ENCODE results near the gene STATH.
"Not testable (repeated sequence)": the region's sequence is repeated elsewhere in the genome, so short reads cannot be mapped to it uniquely, and the experiment has no call there.

STATH gene

DNA sequence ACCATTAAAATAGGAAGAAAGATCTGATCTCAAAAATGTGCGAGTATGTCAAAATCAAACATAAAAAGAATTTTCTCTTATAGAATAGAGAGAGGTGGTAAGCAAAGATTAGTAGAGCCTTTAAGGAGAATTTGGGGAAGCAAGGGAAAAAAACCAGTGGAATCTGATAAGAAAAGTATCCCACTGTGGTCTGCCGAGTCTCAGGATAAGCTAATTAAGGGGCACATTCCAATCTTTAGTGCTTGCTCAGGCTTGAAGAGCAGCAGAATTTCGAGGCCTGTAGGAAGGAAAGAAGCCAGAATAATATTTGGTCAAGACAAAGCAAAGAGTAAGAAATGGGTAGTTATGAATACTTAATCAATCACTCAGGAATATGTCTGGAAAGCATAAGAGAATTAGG is 13.0 kb downstream of the STATH start:
- TF ChIP-seq ZFX (IDR thresholded peaks at IDR 0.05; ENCODE audit: borderline replicate concordance) = no peak
- TF ChIP-seq, protein P1, sequence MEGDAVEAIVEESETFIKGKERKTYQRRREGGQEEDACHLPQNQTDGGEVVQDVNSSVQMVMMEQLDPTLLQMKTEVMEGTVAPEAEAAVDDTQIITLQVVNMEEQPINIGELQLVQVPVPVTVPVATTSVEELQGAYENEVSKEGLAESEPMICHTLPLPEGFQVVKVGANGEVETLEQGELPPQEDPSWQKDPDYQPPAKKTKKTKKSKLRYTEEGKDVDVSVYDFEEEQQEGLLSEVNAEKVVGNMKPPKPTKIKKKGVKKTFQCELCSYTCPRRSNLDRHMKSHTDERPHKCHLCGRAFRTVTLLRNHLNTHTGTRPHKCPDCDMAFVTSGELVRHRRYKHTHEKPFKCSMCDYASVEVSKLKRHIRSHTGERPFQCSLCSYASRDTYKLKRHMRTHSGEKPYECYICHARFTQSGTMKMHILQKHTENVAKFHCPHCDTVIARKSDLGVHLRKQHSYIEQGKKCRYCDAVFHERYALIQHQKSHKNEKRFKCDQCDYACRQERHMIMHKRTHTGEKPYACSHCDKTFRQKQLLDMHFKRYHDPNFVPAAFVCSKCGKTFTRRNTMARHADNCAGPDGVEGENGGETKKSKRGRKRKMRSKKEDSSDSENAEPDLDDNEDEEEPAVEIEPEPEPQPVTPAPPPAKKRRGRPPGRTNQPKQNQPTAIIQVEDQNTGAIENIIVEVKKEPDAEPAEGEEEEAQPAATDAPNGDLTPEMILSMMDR (IDR thresholded peaks at IDR 0.05) = no peak
- no peak overlapping the region for H3K27ac ChIP-seq

DNA sequence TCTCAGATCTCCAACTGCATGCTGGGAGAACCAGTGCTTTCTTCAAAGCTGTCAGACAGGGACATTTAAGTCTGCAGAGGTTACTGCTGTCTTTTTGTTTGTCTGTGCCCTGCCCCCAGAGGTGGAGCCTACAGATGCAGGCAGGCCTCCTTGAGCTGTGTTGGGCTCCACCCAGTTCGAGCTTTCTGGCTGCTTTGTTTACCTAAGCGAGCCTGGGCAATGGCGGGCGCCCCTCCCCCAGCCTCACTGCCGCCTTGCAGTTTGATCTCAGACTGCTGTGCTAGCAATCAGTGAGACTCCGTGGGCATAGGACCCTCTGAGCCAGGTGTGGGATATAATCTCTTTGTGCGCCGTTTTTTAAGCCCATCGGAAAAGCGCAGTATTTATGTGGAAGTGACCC is 23.2 kb downstream of the STATH start:
- not testable (repeated sequence) for H3K27ac ChIP-seq

DNA sequence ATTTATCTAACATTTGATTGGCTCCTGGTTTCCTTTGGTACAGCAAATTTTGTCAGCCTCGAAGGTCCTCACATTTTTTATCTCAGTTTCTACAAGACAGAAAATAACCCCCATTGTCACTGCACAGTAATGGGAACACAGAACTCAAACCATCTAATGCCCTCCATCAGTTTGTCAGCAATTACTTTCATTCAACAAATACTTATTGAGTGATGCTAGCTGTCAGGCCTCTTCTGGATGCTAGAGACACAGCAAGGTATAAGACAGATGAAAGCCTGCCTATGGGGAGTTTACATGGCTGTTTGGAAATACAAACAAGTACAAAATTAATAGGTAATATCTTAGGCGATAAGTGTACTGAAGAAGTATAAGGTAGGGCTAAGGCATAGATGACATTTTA is 27.5 kb downstream of the STATH start:
- H3K27ac ChIP-seq = no peak overlapping the region
- no peak for TF ChIP-seq ZFX (IDR thresholded peaks at IDR 0.05; ENCODE audit: borderline replicate concordance)
- TF ChIP-seq, protein P1 (IDR thresholded peaks at IDR 0.05) = no peak

DNA sequence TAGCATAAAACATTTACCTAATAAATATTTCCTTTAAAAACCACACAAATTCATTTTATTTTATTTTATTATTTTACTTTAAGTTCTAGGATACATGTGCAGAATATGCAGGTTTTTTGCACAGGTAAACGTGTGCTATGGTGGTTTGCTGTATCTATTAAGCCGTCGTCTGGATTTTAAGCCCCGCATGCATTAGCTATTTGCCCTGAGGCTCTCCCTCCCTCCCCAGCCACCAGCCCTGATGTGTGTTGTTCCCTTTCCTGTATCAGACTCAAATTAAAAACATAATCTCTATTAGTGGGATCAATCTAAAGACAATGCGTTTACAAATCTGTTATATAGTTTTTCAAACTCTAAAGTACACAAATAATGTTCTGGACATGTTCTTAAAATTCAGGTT is 31.2 kb downstream of the STATH start:
- TF ChIP-seq, protein P1 (IDR thresholded peaks at IDR 0.05) = no peak
- no peak for TF ChIP-seq ZFX (IDR thresholded peaks at IDR 0.05; ENCODE audit: borderline replicate concordance)
- H3K27ac ChIP-seq = no peak overlapping the region

DNA sequence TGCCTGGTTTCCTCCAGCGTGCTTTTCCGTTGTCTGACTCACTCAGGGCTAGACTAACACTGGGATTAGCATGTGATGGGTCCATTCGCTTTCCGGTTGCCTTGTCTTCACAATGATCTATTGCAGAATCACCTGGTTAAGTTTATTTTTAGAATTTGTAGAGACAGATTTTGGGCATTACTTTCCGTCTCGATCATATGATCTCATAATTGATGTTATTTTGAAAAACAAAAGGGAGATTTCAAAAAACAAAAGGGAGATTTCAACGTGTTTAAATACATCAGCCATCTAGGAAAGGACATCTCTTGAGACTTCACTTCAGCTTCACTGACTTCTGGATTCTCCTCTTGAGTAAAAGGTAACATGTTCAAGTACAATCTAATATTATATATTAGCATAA is 32.4 kb downstream of the STATH start, which contains the start of gene HTN3:
TSS of gene HTN3 (plus strand) at position 301 of the 400 bp plus-strand sequence. CDS start 2,282 bp downstream, outside the sequence.
- not testable (repeated sequence) for H3K27ac ChIP-seq

DNA sequence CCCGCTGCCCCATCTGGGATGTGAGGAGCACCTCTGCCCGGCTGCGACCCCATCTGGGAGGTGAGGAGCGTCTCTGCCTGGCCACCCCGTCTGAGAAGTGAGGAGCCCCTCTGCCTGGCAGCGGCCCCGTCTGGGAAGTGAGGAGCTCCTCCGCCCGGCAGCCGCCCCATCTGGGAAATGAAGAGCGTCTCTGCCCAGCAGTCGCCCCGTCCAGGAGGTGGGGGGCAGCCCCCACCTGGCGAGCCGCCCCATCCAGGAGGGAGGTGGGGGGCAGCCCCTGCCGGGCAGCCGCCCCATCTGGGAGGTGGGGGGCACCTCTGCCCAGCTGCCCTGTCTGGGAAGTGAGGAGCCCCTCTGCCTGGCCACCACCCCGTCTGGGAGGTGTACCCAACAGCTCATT is 41.8 kb downstream of the STATH start:
- H3K27ac ChIP-seq = not testable (repeated sequence)

DNA sequence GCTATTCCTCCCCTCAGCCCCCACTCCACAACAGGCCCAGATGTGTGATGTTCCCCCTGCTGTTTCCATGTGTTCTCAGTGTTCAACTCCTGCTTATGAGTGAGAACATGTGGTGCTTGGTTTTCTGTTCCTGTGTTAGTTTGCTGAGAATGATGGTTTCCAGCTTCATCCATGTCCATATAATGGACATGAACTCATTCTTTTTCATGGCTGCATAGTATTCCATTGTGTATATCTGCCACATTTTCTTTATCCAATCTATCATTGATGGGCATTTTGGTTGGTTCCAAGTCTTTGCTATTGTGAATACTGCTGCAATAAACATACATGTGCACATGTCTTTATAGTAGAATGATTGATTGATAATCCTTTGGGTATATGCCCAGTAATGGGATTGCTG is 44.2 kb downstream of the STATH start:
- not testable (repeated sequence) for H3K27ac ChIP-seq

DNA sequence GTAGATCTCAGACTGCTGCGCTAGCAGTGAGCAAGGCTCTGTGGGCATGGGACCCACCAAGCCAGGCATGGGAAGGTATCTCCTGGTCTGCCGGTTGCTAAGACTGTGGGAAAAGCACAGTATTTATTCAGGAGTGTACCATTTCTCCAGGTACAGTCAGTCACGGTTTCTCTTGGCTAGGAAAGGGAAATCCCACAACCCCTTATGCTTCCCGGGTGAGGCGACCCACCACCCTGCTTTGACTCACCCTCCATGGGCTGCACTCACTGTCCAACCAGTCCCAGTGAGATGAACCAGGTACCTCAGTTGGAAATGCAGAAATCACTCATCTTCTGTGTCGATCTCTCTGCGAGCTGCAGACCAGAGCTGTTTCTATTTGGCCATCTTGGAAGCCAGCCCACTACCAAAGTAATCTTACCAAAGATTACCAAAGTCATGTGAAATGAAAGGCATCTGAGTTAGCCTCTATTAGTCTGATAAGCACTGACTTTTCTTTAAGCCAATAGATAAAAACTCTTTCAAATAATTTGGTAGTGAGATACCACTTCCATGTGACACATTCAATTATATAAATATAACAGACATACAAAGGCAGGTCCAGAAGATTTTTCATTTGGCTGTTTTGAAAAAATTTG is 46.0 kb downstream of the STATH start:
- H3K27ac ChIP-seq = no peak overlapping the region
- TF ChIP-seq, protein P1 (IDR thresholded peaks at IDR 0.05) = no peak
- TF ChIP-seq ZFX (IDR thresholded peaks at IDR 0.05; ENCODE audit: borderline replicate concordance) = no peak

DNA sequence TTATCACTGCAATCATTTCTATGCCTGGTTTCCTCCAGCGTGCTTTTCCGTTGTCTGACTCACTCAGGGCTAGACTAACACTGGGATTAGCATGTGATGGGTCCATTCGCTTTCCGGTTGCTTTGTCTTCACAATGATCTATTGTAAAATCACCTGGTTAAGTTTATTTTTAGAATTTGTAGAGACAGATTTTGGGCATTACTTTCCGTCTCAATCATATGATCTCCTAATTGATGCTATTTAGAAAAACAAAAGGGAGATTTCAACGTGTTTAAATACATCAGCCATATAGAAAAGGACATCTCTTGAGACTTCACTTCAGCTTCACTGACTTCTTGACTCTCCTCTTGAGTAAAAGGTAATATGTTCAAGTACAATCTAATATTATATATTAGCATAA is 54.4 kb downstream of the STATH start, which contains the start of gene HTN1:
TSS of gene HTN1 (plus strand) at position 301 of the 400 bp plus-strand sequence. CDS start 2,639 bp downstream, outside the sequence.
- not testable (repeated sequence) for H3K27ac ChIP-seq
